Upper lobe of left lung (tissue), 6 donors: ENCODE measurements around the gene NCF4. TPM values are rescaled to one million over a fixed set of nuclear protein-coding genes. Genes with fewer than 3 reads are reported as not detected.

Experiments
- ATAC-seq, 2 donors: fragments of 200-7000 bp; cut with Tn5 transposase; one replicate each; pipeline ENCODE4 v1.9.1; 2022; ENCODE audit warnings: mild to moderate bottlenecking in 2 of 2, moderate library complexity in 2 of 2; ENCODE audit not compliant: low FRiP score in 2 of 2
- DNase-seq, 2 donors: peaks; one replicate each; pipeline ENCODE4 v3.0.0-alpha.2; 2019 to 2020
- H3K27ac ChIP-seq, 4 donors: fragments of 200-600 bp; sonication (generic); one replicate each; pipeline ENCODE4 v1.5.1; 2016 to 2019
- H3K27me3 ChIP-seq, 4 donors: fragments of 200-600 bp; sonication (generic); one replicate each; pipeline ENCODE4 v1.5.1; 2017 to 2019
- H3K36me3 ChIP-seq, 4 donors: fragments of 200-600 bp; sonication (generic); one replicate each; pipeline ENCODE4 v1.5.1; 2016 to 2019
- H3K4me1 ChIP-seq, 4 donors: fragments of 200-600 bp; sonication (generic); one replicate each; pipeline ENCODE4 v1.5.1; 2018 to 2019
- H3K4me3 ChIP-seq, 4 donors: fragments of 200-600 bp; sonication (generic); one replicate each; pipeline ENCODE4 v1.5.1; 2017 to 2019; ENCODE audit warnings: mild to moderate bottlenecking in 2 of 4, moderate library complexity in 1 of 4
- H3K9me3 ChIP-seq, 4 donors: fragments of 200-600 bp; sonication (generic); one replicate each; pipeline ENCODE4 v1.5.1; 2018 to 2019
- EP300 ChIP-seq, 4 donors: sonication (generic); formaldehyde crosslinking; IDR thresholded peaks; one replicate each; pipeline ENCODE4 v1.5.1; 2017; ENCODE audit warnings: antibody characterized with exemption in 4 of 4, control low read depth in 2 of 4
- POLR2A ChIP-seq, 4 donors: fragments of 450-650 bp; IDR thresholded peaks; one replicate each; pipeline ENCODE4 v1.5.1; 2016 to 2017; ENCODE audit warnings: antibody characterized with exemption in 4 of 4, mild to moderate bottlenecking in 2 of 4
- POLR2AphosphoS5 ChIP-seq, 2 donors: sonication (generic); formaldehyde crosslinking; IDR thresholded peaks; one replicate each; pipeline ENCODE4 v1.5.1; 2017; ENCODE audit warnings: antibody characterized with exemption in 2 of 2
- WGBS, 2 donors: methylation state at CpG; one replicate each; pipeline ENCODE4 v1.1.5; 2017 to 2018; 5-methylcytosine and 5-hydroxymethylcytosine counted together
- total RNA-seq, 6 donors: library from RNA; depleted of rRNA in 4 of 6; stranded (reverse); fragments of >200 nt in 4 of 6; gene quantifications; one replicate each; pipeline versions ENCODE4 v1.1.0 to v1.2.1, GENCODE V29; 2016 to 2021
- TF ChIP-seq, protein P1 (sequence below), 6 experiments: fragments of 450-650 bp in 4 of 6; fragments of 200-600 bp in 2 of 6; sonication (generic) in 2 of 6; IDR thresholded peaks; one replicate each; pipeline ENCODE4 v1.5.1; 2016 to 2019; ENCODE audit warnings: antibody characterized with exemption in 6 of 6
- donor health status: DM: no; HTN: no; CAD: no; lungs with moderate emphysema.
- donor health status: DM: no; HTN: yes; CAD: no; lungs with severe emphysema.

Gene NCF4
- total RNA-seq, 6 donors from 2014 or later, result 28.2 to 72.5 (median 54.3) TPM

DNA sequence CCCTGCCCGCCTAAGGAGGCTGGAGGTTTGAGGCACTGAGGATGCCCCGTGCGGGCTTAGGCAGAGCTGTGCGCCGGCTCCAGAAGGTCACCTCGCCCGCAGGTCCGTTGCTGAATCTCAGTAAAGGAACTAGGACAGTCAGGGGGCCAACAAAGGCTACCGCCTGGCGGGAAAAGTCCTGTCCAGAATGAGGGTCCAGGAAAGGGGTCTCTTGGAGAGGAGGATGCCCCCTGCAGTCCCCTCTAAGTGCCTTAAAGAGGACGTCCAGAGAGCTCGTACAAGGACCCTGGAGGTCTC is 44.5 kb upstream of the NCF4 start:
- WGBS, 2 donors, result 0 to 5% methylated on average over 4 to 11 of the region's 12 CpGs
- Histone ChIP-seq H3K4me1 (peaks cover 10 to 17% (median 13%) of the 10 kb centered on the region in 4 donors), H3K27me3 (peaks cover 0 to 46% (median 17%) of the 10 kb centered on the region in 4 donors), H3K27ac (no peak overlapping the region), H3K4me3 (peak overlapping the region in 2 of 4 donors; percentile 10 to 28), H3K36me3 (no peaks in the 10 kb centered on the region), H3K9me3 (no peaks in the 10 kb centered on the region)
- ATAC-seq (peak in 1 of 2 donors; percentile 28), DNase-seq (no peak)
- TF ChIP-seq POLR2A (IDR thresholded peaks at IDR 0.05), result no peak
- TF ChIP-seq, protein P1, sequence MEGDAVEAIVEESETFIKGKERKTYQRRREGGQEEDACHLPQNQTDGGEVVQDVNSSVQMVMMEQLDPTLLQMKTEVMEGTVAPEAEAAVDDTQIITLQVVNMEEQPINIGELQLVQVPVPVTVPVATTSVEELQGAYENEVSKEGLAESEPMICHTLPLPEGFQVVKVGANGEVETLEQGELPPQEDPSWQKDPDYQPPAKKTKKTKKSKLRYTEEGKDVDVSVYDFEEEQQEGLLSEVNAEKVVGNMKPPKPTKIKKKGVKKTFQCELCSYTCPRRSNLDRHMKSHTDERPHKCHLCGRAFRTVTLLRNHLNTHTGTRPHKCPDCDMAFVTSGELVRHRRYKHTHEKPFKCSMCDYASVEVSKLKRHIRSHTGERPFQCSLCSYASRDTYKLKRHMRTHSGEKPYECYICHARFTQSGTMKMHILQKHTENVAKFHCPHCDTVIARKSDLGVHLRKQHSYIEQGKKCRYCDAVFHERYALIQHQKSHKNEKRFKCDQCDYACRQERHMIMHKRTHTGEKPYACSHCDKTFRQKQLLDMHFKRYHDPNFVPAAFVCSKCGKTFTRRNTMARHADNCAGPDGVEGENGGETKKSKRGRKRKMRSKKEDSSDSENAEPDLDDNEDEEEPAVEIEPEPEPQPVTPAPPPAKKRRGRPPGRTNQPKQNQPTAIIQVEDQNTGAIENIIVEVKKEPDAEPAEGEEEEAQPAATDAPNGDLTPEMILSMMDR (IDR thresholded peaks at IDR 0.05), result no peak
- TF ChIP-seq EP300 (IDR thresholded peaks at IDR 0.05), result no peak
- TF ChIP-seq POLR2AphosphoS5 (IDR thresholded peaks at IDR 0.05), result no peak

- Histone ChIP-seq H3K4me1 (peaks cover 10 to 17% (median 13%) of the 10 kb centered on the region in 4 donors), H3K27ac (no peak within 1 kb of the TSS), H3K9me3 (no peaks in the 10 kb centered on the region), H3K4me3 (peak within 1 kb of the TSS in 3 of 4 donors; percentile 9 to 28 (median 10)), H3K27me3 (peaks cover 0 to 46% (median 17%) of the 10 kb centered on the region in 4 donors), H3K36me3 (no peaks in the 10 kb centered on the region)
- DNase-seq (peak in 1 of 2 donors; percentile 91), ATAC-seq (peak in 1 of 2 donors; percentile 85)
- WGBS, 2 donors, result 2 to 5% methylated on average over 19 to 68 of the region's 75 CpGs
- no peak for TF ChIP-seq POLR2AphosphoS5 (IDR thresholded peaks at IDR 0.05)
- no peak for TF ChIP-seq EP300 (IDR thresholded peaks at IDR 0.05)
- no peak for TF ChIP-seq POLR2A (IDR thresholded peaks at IDR 0.05)
- TF ChIP-seq, protein P1 (IDR thresholded peaks at IDR 0.05), result no peak
Observed at GRCh38 chr22:36816636-36817524, 43.9 kb upstream of the NCF4 start, which contains the start of gene PVALB. TSS of gene PVALB (minus strand) at chr22:36817035. CDS start at chr22:36817005, 30 bp downstream.

DNA sequence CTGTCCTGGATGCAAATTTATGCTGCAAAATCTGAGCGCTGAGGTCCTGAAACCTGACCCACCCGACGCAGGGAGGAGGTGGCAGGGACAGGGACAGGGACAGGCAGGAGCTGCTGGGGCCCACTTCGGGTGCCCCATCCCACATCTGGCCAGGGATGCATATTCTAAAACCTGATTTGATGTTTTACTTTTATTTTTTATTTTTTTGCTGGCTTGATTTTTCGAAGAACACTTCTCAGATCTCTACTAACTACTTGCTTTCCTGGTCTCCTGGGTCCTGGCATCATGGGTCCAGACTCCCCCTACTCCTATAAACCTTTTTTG is 43.3 kb upstream of the NCF4 start:
- DNase-seq (no peak), ATAC-seq (no peak)
- H3K36me3 ChIP-seq, result no peaks in the 10 kb centered on the region
- H3K9me3 ChIP-seq, result no peaks in the 10 kb centered on the region
- no peak for TF ChIP-seq EP300 (IDR thresholded peaks at IDR 0.05)
- TF ChIP-seq POLR2AphosphoS5 (IDR thresholded peaks at IDR 0.05), result no peak
- no peak for TF ChIP-seq POLR2A (IDR thresholded peaks at IDR 0.05)
- TF ChIP-seq, protein P1 (IDR thresholded peaks at IDR 0.05), result no peak
- H3K27me3 ChIP-seq, result peaks cover 0 to 46% (median 17%) of the 10 kb centered on the region in 4 donors
- H3K4me3 ChIP-seq, result no peak overlapping the region
- H3K27ac ChIP-seq, result no peak overlapping the region
- WGBS, 2 donors, result 36 to 39% methylated on average over 5 of the region's 5 CpGs
- peaks cover 10 to 17% (median 13%) of the 10 kb centered on the region in 4 donors for H3K4me1 ChIP-seq

DNA sequence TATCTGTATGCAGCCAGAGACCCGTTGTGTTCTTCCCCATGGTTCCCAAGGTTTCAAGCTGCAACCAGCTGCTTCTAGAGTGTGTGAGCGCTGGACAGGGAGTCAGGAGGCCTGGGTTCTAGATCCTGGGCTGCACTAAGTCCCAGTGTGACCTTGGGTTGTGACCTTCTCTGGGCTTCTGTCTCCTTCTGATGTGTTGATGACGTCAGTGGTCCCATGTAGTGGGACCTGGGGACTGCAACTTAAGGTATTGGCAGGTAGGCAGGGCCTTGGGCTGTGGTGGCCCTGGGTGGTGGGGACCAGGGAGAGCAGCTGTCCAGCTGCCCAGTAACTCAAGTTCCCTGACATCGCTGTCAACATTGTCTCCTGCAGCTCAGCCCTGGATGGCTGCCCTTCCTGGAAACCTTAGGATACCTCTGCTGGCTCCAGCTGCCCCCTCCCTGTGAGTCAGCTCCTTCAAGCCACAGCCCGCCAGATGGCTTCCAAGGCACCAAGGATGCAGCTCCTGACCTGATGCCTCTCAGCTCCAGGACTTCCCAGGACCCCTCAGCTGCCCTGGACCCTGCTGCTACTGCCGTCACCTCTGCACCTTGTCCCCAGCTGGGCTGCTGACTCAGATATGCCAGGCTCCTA is 42.7 kb upstream of the NCF4 start:
- H3K9me3 ChIP-seq, result no peaks in the 10 kb centered on the region
- ATAC-seq (no peak), DNase-seq (no peak)
- H3K27ac ChIP-seq, result no peak overlapping the region
- H3K4me1 ChIP-seq, result peaks cover 10 to 17% (median 13%) of the 10 kb centered on the region in 4 donors
- WGBS, 2 donors, result 81 to 100% methylated on average over 1 to 6 of the region's 6 CpGs
- no peak for TF ChIP-seq EP300 (IDR thresholded peaks at IDR 0.05)
- no peak for TF ChIP-seq POLR2A (IDR thresholded peaks at IDR 0.05)
- TF ChIP-seq, protein P1 (IDR thresholded peaks at IDR 0.05), result no peak
- TF ChIP-seq POLR2AphosphoS5 (IDR thresholded peaks at IDR 0.05), result no peak
- H3K27me3 ChIP-seq, result peaks cover 0 to 46% (median 18%) of the 10 kb centered on the region in 4 donors
- no peak overlapping the region for H3K4me3 ChIP-seq
- H3K36me3 ChIP-seq, result no peaks in the 10 kb centered on the region
